Coronary artery (tissue), 2 donors: ENCODE results near the gene RAET1E.
A peak's percentile ranks its signal among the peaks of the same experiment; 100 is the strongest.
"Not testable (repeated sequence)": the region's sequence is repeated elsewhere in the genome, so short reads cannot be mapped to it uniquely, and the experiment has no call there.

Experiments used
- DNase-seq: peaks from one replicate; pipeline ENCODE4 v3.0.0-alpha.2; 2017; ENCODE audit warnings: low spot score
- H3K27ac ChIP-seq, 2 donors: fragments of 200-600 bp; sonication (generic); one replicate each; pipeline ENCODE4 v1.5.1; 2016 to 2019
- H3K4me3 ChIP-seq: fragments of 200-600 bp; sonication (generic); 2 replicates; pipeline ENCODE4 v1.5.1; 2016; ENCODE audit warnings: mild to moderate bottlenecking, moderate library complexity
- TF ChIP-seq, protein P1 (sequence below): fragments of 200-600 bp; sonication (generic); IDR thresholded peaks from one replicate; pipeline ENCODE4 v1.5.1; 2019; ENCODE audit warnings: antibody characterized with exemption

Gene RAET1E

DNA sequence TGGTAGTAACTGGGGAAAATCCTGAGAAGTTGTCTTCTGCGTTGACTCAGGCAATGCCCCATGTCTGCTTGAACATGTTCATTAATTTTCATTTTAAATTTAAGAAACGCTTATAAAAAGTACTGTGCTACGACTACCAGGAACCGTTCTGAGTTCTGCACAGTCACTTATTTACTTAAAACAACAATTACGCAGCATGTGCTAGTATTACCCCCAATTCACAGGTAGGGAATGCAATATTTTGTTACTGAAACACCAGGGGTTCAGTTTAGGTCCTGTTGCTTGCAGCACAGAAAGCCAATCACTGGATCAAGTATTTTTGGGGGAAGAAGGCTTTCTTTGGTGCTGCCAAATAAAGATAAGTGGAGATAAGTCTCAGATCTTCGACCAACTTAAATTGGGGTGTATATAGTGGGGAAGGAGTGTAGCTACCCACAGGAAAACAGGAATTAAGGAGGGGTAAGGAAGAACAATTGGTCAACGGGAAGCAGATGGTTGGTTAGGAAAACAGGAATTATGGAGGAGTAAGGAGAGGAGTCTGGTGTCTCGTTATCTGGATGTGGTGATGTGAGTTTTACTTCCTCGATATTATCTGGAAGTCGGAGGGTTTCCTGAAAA, 28.5 kb downstream of the RAET1E start:
- no peak for DNase-seq
- TF ChIP-seq, protein P1, sequence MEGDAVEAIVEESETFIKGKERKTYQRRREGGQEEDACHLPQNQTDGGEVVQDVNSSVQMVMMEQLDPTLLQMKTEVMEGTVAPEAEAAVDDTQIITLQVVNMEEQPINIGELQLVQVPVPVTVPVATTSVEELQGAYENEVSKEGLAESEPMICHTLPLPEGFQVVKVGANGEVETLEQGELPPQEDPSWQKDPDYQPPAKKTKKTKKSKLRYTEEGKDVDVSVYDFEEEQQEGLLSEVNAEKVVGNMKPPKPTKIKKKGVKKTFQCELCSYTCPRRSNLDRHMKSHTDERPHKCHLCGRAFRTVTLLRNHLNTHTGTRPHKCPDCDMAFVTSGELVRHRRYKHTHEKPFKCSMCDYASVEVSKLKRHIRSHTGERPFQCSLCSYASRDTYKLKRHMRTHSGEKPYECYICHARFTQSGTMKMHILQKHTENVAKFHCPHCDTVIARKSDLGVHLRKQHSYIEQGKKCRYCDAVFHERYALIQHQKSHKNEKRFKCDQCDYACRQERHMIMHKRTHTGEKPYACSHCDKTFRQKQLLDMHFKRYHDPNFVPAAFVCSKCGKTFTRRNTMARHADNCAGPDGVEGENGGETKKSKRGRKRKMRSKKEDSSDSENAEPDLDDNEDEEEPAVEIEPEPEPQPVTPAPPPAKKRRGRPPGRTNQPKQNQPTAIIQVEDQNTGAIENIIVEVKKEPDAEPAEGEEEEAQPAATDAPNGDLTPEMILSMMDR, result no peak
- Histone ChIP-seq H3K4me3 (no peak overlapping the region), H3K27ac (no peak overlapping the region)

DNA sequence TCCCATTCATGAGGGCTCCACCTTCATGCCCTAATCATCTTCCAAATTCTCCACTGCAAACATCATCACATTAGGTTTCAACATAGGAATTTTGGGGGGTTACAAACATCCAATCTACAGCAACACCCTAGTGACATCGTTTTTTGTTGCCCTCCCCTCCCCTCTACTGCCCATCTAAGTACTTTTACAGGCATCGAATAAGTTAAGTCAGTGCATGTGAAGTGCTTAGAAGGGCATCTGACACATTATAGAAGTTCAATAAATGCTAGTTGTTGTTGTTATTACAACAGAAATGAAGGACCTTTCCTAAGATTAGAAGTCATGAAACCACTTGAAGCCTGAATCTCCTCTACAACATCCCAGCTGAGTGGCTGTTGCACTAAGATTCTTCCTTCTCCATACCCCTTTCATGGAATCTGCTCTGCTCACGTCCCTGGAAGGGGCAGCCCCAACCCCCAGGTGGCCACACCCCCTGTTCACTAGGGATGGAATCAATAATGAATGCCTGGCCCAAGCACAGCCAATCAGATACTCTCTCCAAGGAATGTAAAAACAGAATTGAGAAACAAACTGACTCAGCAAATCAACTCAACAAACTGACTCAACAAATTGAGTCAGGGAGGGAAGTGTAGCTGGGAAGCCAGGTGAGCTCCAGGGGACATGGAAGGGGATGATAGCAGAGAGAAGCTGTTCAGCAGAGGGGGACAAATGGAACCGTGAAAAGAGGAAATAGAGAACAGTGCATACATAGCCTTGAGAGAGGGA, 29.9 kb downstream of the RAET1E start:
- no peak overlapping the region for H3K4me3 ChIP-seq
- no peak for DNase-seq
- H3K27ac ChIP-seq, result no peak overlapping the region
- TF ChIP-seq, protein P1, result no peak

DNA sequence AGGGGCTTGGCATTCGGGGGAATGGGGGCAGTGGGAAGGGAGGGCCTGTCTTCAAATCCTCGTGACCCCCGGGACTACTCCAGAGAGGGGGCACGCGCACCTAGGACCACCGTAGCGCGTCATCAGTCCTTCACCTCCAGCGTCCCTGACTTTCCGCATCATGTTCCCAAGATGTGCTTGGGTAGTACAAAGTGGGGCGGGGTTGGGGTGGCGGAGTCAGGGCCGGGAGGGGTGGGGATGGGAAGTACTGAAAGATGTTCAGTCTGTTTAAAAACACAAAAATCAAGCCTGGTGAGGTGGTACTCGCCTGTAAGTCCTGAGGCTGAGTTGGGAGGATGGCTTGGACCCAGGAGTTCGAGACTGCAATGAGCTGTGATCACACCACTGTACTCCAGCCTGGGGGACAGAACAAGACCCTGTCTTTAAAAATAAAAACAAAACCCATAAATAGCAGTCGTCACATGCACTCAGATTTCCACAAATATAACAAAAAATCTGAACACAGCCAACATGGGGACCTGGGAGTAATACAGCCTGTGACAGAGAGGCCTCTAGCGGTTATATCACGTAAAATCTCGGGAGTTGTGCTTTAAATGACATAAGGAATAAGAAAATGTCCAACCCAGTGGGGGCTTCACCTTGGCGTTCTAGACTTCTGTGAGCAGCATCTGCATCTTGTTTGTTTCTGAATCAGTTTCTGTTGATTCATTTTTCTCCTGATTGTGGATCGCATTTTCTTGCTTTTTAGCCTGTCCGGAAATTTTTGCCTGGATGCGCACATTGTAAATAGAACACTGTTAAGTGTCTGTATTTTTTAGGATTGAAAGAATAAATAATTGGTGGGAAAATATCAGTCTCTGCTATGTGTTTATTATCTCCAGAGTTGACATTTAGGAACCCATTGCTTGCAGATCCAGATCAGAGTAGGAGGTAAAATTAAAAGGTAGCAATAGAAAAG, 33.1 kb downstream of the RAET1E start:
- TF ChIP-seq, protein P1, result peak; percentile 59
- DNase-seq, result no peak
- peak overlapping the region; percentile 89 to 99 for H3K27ac ChIP-seq
- peak overlapping the region; percentile 90 for H3K4me3 ChIP-seq

DNA sequence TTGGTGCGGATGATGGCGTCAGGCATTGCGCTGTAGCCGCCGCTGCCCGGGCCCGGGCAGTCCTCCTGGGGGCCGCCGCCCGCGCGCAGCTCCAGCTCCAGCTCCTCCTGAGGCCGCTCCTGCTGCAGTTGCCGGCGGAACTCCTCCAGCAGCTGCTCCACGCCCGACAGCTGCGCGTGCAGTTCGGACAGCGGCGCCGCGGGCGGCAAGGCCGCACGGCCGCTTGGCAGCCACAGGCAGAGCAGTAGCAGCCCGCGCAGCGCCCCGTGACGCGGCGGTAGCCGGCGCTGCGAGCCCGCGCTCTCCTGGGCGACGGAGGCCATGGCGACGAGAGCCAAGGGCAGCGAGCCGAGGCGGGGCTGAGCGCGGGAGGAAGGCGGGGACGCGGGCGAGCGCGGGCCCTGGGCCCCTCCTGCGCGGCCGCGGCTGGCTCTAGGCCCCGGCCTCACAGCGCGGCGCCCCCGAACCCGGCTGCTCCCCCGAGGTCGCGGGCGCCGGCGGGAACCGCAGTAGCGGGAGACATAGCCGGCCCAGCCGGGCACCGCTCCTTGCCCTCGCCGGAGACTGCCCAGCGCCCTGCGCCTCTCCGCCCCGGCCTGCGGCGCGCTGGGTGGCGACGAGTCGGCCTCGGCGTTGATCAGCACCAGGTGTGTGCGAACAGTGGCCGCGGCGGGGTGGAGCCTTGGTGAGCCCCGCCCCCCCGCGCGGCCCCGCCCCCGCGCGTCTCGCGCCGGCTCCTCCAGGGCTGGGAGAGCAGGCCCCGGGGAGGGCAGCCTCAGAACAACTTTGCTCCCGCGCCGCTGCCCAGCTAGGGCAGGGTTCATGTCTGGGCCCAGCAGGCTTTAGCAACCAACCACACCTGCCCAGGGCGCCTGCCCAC, 34.0 kb downstream of the RAET1E start, which contains the start of gene LRP11:
Gene LRP11, minus strand, starts transcription at position 662 of the 880 bp plus-strand sequence. Its CDS starts 339 bp downstream, at position 323.
- peak; percentile 89 for DNase-seq
- Histone ChIP-seq H3K4me3 (peak within 1 kb of the TSS; percentile 90), H3K27ac (peak within 1 kb of the TSS; percentile 89 to 99)
- TF ChIP-seq, protein P1, result no peak

DNA sequence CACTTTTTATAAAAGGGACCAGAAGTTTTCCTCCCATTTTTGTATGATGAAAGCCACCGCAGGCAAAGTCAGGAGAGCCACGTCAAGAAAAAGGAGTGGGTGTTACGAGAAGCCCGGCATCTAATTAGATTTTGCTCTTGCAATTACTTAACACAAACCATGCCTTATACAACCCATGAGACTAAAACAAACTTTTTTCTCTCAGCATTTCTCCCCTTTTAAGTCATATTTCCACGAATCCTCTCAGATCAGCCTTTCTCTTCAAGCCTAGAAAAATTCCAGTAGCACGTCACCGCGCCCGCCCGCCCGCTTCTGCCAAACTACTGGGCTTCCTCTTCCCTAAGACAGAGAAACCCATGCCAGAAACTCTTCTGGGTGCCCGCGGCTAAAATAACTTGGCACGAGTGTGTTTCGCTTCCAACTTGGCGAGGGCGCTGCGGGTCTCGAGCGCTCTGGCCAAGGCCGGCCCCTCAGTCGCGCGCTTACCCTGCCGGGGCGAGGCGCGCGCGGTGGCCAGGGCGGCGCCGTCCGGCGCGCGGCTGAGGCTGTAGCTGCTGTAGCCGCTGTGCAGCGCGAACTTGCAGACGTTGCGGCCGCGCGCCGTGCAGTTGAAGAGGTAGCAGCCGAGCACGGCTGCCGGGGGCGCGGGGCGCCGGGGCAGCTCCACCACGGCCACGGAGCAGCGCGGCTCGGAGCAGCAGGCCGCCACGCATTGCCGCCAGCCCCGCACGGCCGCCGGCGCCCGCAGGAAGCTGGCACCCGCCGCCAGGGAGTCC, 34.8 kb downstream of the RAET1E start:
- DNase-seq, result peak; percentile 89
- TF ChIP-seq, protein P1, result no peak
- peak overlapping the region; percentile 90 for H3K4me3 ChIP-seq
- peak overlapping the region; percentile 89 to 99 for H3K27ac ChIP-seq

DNA sequence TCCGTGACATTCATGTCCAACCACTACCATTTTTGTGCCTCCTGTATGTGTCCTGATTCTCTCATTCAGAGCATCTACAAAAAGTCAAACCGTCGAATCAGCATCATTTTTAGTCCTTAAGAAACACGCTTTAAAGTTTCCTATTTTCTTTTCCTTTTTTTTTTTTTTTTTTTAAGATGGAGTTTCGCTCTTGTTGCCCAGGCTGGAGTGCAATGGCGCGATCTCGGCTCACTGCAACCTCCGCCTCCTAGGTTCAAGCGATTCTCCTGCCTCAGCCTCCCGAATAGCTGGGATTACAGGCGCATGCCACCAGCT, 35.5 kb downstream of the RAET1E start:
- peak overlapping the region; percentile 89 to 99 for H3K27ac ChIP-seq
- DNase-seq, result not testable (repeated sequence)
- peak overlapping the region; percentile 90 for H3K4me3 ChIP-seq
